ENCODE measurements around the gene PINK1. TPM values are rescaled to one million over a fixed set of nuclear protein-coding genes. Genes with fewer than 3 reads are reported as not detected.
"Not testable (repeated sequence)": the region's sequence is repeated elsewhere in the genome, so short reads cannot be mapped to it uniquely, and the experiment has no call there.

Gene PINK1
- total RNA-seq, 1 donor from 2014 or later, result 261 TPM

GRCh38 chr1:20665726-20666125 is 32.5 kb downstream of the PINK1 start:
- ATAC-seq (no peak), DNase-seq (no peak)
- intact Hi-C loops (cut with micrococcal nuclease), result no loop called here

GRCh38 chr1:20666146-20666545 is 32.9 kb downstream of the PINK1 start:
- DNase-seq (no peak), ATAC-seq (no peak)
- intact Hi-C loops (cut with micrococcal nuclease), result no loop called here

- ATAC-seq (no peak), DNase-seq (no peak)
- intact Hi-C loops (cut with micrococcal nuclease), result no loop called here
Measured at GRCh38 chr1:20666804-20667203, 33.5 kb downstream of the PINK1 start.

- intact Hi-C loops (cut with micrococcal nuclease), result no loop called here
Measured at GRCh38 chr1:20668581-20668980, 35.3 kb downstream of the PINK1 start.

GRCh38 chr1:20670936-20671335 is 37.7 kb downstream of the PINK1 start:
- DNase-seq, result no peak
- intact Hi-C loops (cut with micrococcal nuclease), result no loop called here
- ATAC-seq, result no peak

More at GRCh38 chr1:20668581-20668980, 35.3 kb downstream of the PINK1 start:
- ATAC-seq (no peak), DNase-seq (no peak)

- DNase-seq, result no peak
- ATAC-seq, result no peak
- intact Hi-C loops (cut with micrococcal nuclease), result no loop called here
Measured at GRCh38 chr1:20672265-20672632, 39.0 kb downstream of the PINK1 start.

- intact Hi-C loops (cut with micrococcal nuclease); ATAC-seq: not testable (repeated sequence)
- peak; percentile 5 for DNase-seq
Measured at GRCh38 chr1:20673626-20674025, 40.4 kb downstream of the PINK1 start.

GRCh38 chr1:20678599-20678998 is 45.3 kb downstream of the PINK1 start:
- DNase-seq (peak; percentile 4), ATAC-seq (no peak)
- intact Hi-C loops (cut with micrococcal nuclease), result no loop called here

- intact Hi-C loops (cut with micrococcal nuclease), result no loop called here
- ATAC-seq (no peak), DNase-seq (no peak)
Measured at GRCh38 chr1:20680269-20680668, 47.0 kb downstream of the PINK1 start.

- ATAC-seq (no peak), DNase-seq (peak; percentile 4)
- intact Hi-C loops (cut with micrococcal nuclease), result no loop called here
Measured at GRCh38 chr1:20681999-20682398, 48.7 kb downstream of the PINK1 start.

GRCh38 chr1:20682571-20683236 is 49.4 kb downstream of the PINK1 start:
- DNase-seq (peak; percentile 61), ATAC-seq (peak; percentile 32)
- intact Hi-C loops (cut with micrococcal nuclease), result no loop called here

GRCh38 chr1:20683614-20684013 is 50.4 kb downstream of the PINK1 start:
- DNase-seq (peak; percentile 12), ATAC-seq (no peak)
- intact Hi-C loops (cut with micrococcal nuclease), result no loop called here

GRCh38 chr1:20684050-20684620 is 50.9 kb downstream of the PINK1 start:
- no peak for ATAC-seq
- DNase-seq, result peak; percentile 34
- intact Hi-C loops (cut with micrococcal nuclease), result no loop called here

GRCh38 chr1:20684651-20685050 is 51.4 kb downstream of the PINK1 start:
- intact Hi-C loops (cut with micrococcal nuclease), result no loop called here
- ATAC-seq (peak; percentile 9), DNase-seq (peak; percentile 27)

- ATAC-seq (peak; percentile 82), DNase-seq (peak; percentile 63)
- intact Hi-C loops (cut with micrococcal nuclease), result no loop called here
Measured at GRCh38 chr1:20685099-20685662, 51.9 kb downstream of the PINK1 start.

- no peak for DNase-seq
- ATAC-seq, result peak; percentile 9
- intact Hi-C loops (cut with micrococcal nuclease), result no loop called here
Measured at GRCh38 chr1:20685741-20686140, 52.5 kb downstream of the PINK1 start.

- ATAC-seq (no peak), DNase-seq (no peak)
- intact Hi-C loops (cut with micrococcal nuclease), result no loop called here
Measured at GRCh38 chr1:20686883-20687725, 53.8 kb downstream of the PINK1 start.

- intact Hi-C loops (cut with micrococcal nuclease), result loop anchor here (10.0 kb wide), 1 partner anchor 505 kb away; no protein-coding TSS in a partner anchor
- ATAC-seq (no peak), DNase-seq (peak; percentile 2)
Measured at GRCh38 chr1:20689645-20690056, 56.4 kb downstream of the PINK1 start.

GRCh38 chr1:20691872-20692271 is 58.6 kb downstream of the PINK1 start:
- intact Hi-C loops (cut with micrococcal nuclease), result loop anchor here (10.0 kb wide), 1 partner anchor 503 kb away; no protein-coding TSS in a partner anchor
- ATAC-seq, result no peak
- no peak for DNase-seq

- ATAC-seq, result no peak
- intact Hi-C loops (cut with micrococcal nuclease), result loop anchor here (10.0 kb wide), 1 partner anchor 501 kb away; no protein-coding TSS in a partner anchor
- no peak for DNase-seq
Measured at GRCh38 chr1:20693623-20694022, 60.4 kb downstream of the PINK1 start.
